Endothelial cell of umbilical vein (primary cell): ENCODE data around the gene UBE2G1.

Experiments
- EZH2 ChIP-seq: IDR thresholded peaks from 2 replicates; pipeline ENCODE4 v1.6.1; 2012; ENCODE audit warnings: borderline replicate concordance, low read depth, mild to moderate bottlenecking, moderate library complexity, low read length, inconsistent platforms; ENCODE audit not compliant: severe bottlenecking
- GATA2 ChIP-seq: IDR thresholded peaks from 2 replicates; pipeline ENCODE4 v1.7.0; 2011; ENCODE audit warnings: low read depth, mild to moderate bottlenecking, moderate library complexity, mixed read lengths, low read length; ENCODE audit not compliant: insufficient read length, insufficient read depth
- POLR2A ChIP-seq: IDR thresholded peaks from 2 replicates; pipeline ENCODE4 v1.6.1; 2012; ENCODE audit warnings: low read depth, mild to moderate bottlenecking, control low read depth, low read length
- POLR2AphosphoS5 ChIP-seq: IDR thresholded peaks from 2 replicates; pipeline ENCODE4 v1.6.1; 2012; ENCODE audit warnings: low read depth, mild to moderate bottlenecking, control low read depth, low read length, moderate library complexity; ENCODE audit not compliant: insufficient read depth
- TF ChIP-seq, protein P1 (sequence below), 2 donors: IDR thresholded peaks; 1 replicate in 1 of 2; 2 replicates in 1 of 2; pipeline ENCODE4 v1.5.1; 2011; ENCODE audit warnings: low read length in 2 of 2, mild to moderate bottlenecking in 2 of 2, moderate library complexity in 2 of 2, control low read depth in 1 of 2, inconsistent platforms in 1 of 2, low read depth in 1 of 2; ENCODE audit not compliant: insufficient read depth in 1 of 2; ENCODE audit errors: extremely low read depth in 1 of 2

DNA sequence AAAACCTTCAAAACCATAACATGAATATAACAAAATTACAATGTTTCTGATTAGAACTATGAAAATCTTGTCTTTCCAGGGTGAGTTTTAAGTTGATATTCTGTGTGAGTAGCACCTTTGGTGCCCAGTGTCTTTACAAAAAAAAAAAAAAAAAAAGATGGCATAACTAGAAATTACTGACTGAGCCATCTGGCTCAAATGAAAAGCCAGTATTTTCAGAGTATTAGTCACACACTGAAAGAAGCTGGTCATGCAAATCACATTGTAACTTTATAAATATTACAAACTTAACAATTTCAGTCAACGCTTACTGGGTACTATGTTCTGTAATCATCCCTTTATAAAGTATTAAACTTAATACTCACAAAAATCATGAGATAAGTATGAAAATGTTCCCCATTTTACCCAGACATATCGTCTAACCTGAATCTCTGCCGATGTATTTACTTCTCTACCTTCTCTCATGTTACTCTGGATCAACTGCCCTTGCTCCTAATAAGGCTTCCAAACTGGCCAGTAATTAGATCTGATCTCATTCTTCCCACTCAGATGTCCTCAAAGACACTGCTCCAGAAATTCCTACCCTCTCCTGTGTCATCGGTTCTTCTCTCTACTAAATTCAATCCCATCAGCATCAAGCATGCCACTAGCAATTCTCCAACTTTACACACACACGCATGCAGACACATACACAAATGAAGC, 25.4 kb downstream of the UBE2G1 start:
- TF ChIP-seq POLR2A = no peak
- no peak for TF ChIP-seq EZH2
- TF ChIP-seq, protein P1, sequence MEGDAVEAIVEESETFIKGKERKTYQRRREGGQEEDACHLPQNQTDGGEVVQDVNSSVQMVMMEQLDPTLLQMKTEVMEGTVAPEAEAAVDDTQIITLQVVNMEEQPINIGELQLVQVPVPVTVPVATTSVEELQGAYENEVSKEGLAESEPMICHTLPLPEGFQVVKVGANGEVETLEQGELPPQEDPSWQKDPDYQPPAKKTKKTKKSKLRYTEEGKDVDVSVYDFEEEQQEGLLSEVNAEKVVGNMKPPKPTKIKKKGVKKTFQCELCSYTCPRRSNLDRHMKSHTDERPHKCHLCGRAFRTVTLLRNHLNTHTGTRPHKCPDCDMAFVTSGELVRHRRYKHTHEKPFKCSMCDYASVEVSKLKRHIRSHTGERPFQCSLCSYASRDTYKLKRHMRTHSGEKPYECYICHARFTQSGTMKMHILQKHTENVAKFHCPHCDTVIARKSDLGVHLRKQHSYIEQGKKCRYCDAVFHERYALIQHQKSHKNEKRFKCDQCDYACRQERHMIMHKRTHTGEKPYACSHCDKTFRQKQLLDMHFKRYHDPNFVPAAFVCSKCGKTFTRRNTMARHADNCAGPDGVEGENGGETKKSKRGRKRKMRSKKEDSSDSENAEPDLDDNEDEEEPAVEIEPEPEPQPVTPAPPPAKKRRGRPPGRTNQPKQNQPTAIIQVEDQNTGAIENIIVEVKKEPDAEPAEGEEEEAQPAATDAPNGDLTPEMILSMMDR (IDR thresholded peaks at IDR 0.05; ENCODE audit: extremely low read depth in 1 of 2, insufficient read depth in 1 of 2, low read depth in 1 of 2, low read length in 2 of 2) = no peak
- TF ChIP-seq GATA2 = no peak
- TF ChIP-seq POLR2AphosphoS5 = no peak
